NCI-H146 treated with DMSO at 0.1 percent for 48 hours (cell line): Measurements from ENCODE around the gene MUC4.
"Not testable (repeated sequence)": the region's sequence is repeated elsewhere in the genome, so short reads cannot be mapped to it uniquely, and the experiment has no call there.

Source experiments
- DNase-seq: peaks from one replicate; lab custom pipeline; 2025; ENCODE audit not compliant: unreplicated experiment; lab: John Stamatoyannopoulos, UW

MUC4 gene

GRCh38 chr3:195815169-195815771 lies 3.5 kb upstream of the MUC4 start:
- no peak for DNase-seq

- DNase-seq, result no peak
Measured at GRCh38 chr3:195813916-195814640, 2.3 kb upstream of the MUC4 start.

- no peak for DNase-seq
Measured at GRCh38 chr3:195812366-195812765, 637 bp upstream of the MUC4 start.

GRCh38 chr3:195810455-195810845 lies 1.3 kb downstream of the MUC4 start:
- no peak for DNase-seq

GRCh38 chr3:195809796-195810454 lies 1.8 kb downstream of the MUC4 start:
- DNase-seq, result no peak

- no peak for DNase-seq
Measured at GRCh38 chr3:195809291-195809785, 2.4 kb downstream of the MUC4 start.

- no peak for DNase-seq
Measured at GRCh38 chr3:195808741-195809290, 2.9 kb downstream of the MUC4 start.

GRCh38 chr3:195807681-195808121 lies 4.0 kb downstream of the MUC4 start:
- no peak for DNase-seq

GRCh38 chr3:195806916-195807231 lies 4.9 kb downstream of the MUC4 start:
- no peak for DNase-seq

GRCh38 chr3:195806211-195806915 lies 5.4 kb downstream of the MUC4 start:
- no peak for DNase-seq

- not testable (repeated sequence) for DNase-seq
Measured at GRCh38 chr3:195805588-195805987, 6.1 kb downstream of the MUC4 start.

- no peak for DNase-seq
Measured at GRCh38 chr3:195805181-195805580, 6.5 kb downstream of the MUC4 start.

GRCh38 chr3:195803289-195803908 lies 8.3 kb downstream of the MUC4 start:
- DNase-seq, result no peak

- no peak for DNase-seq
Measured at GRCh38 chr3:195802795-195803194, 8.9 kb downstream of the MUC4 start.

- DNase-seq, result no peak
Measured at GRCh38 chr3:195802261-195802701, 9.4 kb downstream of the MUC4 start.

- DNase-seq, result no peak
Measured at GRCh38 chr3:195801251-195802183, 10.2 kb downstream of the MUC4 start.

GRCh38 chr3:195800240-195800639 lies 11.5 kb downstream of the MUC4 start:
- DNase-seq, result no peak

- DNase-seq, result no peak
Measured at GRCh38 chr3:195796795-195797194, 14.9 kb downstream of the MUC4 start.

- DNase-seq, result no peak
Measured at GRCh38 chr3:195794708-195795107, 17.0 kb downstream of the MUC4 start.

GRCh38 chr3:195792621-195793020 lies 19.1 kb downstream of the MUC4 start:
- not testable (repeated sequence) for DNase-seq
